ENCODE results near the gene TGDS. TPM values are rescaled to one million over a fixed set of nuclear protein-coding genes. Genes with fewer than 3 reads are reported as not detected.
"Not testable (repeated sequence)": the region's sequence is repeated elsewhere in the genome, so short reads cannot be mapped to it uniquely, and the experiment has no call there.

The TGDS gene
- total RNA-seq, 2 experiments from 2014 or later, result 18.3 to 19.7 TPM

GRCh38 chr13:94546061-94546839, 49.7 kb downstream of the TGDS start:
- ChIA-PET POLR2A (interaction anchor here (0.7 kb wide), 1 partner anchor 50 kb away, joined by 3 read pairs; the partner anchor contains the start of gene TGDS), CTCF (interaction anchor here (1.0 kb wide), 1 partner anchor 73 kb away, joined by 3 read pairs; no protein-coding TSS in a partner anchor)
- H3K9me3 Mint-ChIP-seq, result no peaks in the 10 kb centered on the region
- no peak overlapping the region for H3K27ac Mint-ChIP-seq
- peaks cover 6% of the 10 kb centered on the region for H3K27me3 Mint-ChIP-seq
- no peak for DNase-seq
- no peak overlapping the region for H3K4me3 Mint-ChIP-seq
- H3K36me3 Mint-ChIP-seq (ENCODE audit: low read depth), result peaks cover 6% of the 10 kb centered on the region
- H3K4me1 Mint-ChIP-seq, result peaks cover 28% of the 10 kb centered on the region

DNA sequence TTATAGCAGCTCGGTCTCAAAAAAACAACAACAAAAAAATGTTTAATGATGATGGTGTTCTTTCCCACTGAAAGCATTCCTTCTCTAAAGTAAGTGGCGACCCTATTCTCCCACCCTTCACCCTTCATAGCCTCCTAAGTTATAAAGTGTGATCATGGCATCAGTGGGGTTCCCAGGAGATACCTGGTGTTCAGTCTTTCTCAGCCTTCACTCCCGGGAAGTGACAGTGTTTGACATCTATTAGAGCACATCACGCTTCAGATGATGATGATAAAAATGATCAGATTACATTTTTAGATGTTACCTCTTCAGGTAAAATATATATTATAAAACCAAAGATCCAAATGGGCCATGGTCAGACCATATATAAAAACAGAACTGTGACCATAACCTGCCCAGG, 51.0 kb downstream of the TGDS start:
- H3K27me3 Mint-ChIP-seq, result peaks cover 6% of the 10 kb centered on the region
- POLR2A ChIA-PET, result no interaction called here
- no peak overlapping the region for H3K4me3 Mint-ChIP-seq
- DNase-seq, result no peak
- CTCF ChIA-PET, result interaction anchor here (1.1 to 1.6 kb wide), 2 partner anchors 9 to 73 kb away, joined by 3 read pairs; no protein-coding TSS in a partner anchor
- H3K9me3 Mint-ChIP-seq, result no peaks in the 10 kb centered on the region
- H3K36me3 Mint-ChIP-seq (ENCODE audit: low read depth), result peaks cover 6% of the 10 kb centered on the region
- peaks cover 26% of the 10 kb centered on the region for H3K4me1 Mint-ChIP-seq
- no peak overlapping the region for H3K27ac Mint-ChIP-seq

- Mint-ChIP-seq H3K27ac (no peak overlapping the region), H3K27me3 (peaks cover 11% of the 10 kb centered on the region), H3K9me3 (no peaks in the 10 kb centered on the region), H3K36me3 (ENCODE audit: low read depth) (no peaks in the 10 kb centered on the region), H3K4me3 (no peak overlapping the region), H3K4me1 (peaks cover 14% of the 10 kb centered on the region)
- ChIA-PET CTCF (interaction anchor here (1.3 to 1.4 kb wide), 2 partner anchors 76 to 107 kb away, joined by 3 read pairs; no protein-coding TSS in a partner anchor), POLR2A (no interaction called here)
- DNase-seq, result no peak
Measured at GRCh38 chr13:94542917-94543316, 53.0 kb downstream of the TGDS start.

- Mint-ChIP-seq H3K27me3 (peaks cover 17% of the 10 kb centered on the region), H3K27ac (no peak overlapping the region), H3K36me3 (ENCODE audit: low read depth) (no peaks in the 10 kb centered on the region), H3K4me3 (no peak overlapping the region), H3K9me3 (no peaks in the 10 kb centered on the region), H3K4me1 (peaks cover 9% of the 10 kb centered on the region)
- CTCF ChIA-PET, result no interaction called here
- POLR2A ChIA-PET, result interaction anchor here (0.9 kb wide), 1 partner anchor 11 kb away, joined by 3 read pairs; no protein-coding TSS in a partner anchor
- DNase-seq, result no peak
Measured at GRCh38 chr13:94537740-94538630, 58.0 kb downstream of the TGDS start.

DNA sequence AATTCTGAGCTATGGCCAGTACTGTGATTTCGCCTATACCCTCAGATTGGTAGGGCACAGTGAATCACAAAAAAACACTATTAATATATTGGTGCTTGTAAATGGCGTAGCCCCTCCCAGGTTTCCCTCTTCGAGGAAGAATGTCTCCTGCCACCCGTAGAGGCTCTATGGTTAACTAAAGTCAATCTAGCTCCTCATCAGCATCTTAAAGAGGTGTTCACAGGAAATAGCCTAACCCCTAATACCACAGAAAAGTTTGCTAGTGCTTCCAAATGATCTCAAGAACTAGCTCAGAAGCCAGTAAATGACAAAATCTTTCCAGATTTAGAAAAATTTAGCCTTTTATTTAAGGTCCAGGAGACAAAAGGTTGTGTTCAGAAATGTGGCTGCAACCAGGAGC, 60.2 kb downstream of the TGDS start:
- ChIA-PET POLR2A (interaction anchor here (1.4 kb wide), 1 partner anchor 13 kb away, joined by 5 read pairs; no protein-coding TSS in a partner anchor), CTCF (interaction anchor here (1.0 kb wide), 2 partner anchors 9 to 14 kb away, joined by 3 read pairs; no protein-coding TSS in a partner anchor)
- H3K27ac Mint-ChIP-seq, result no peak overlapping the region
- peaks cover 19% of the 10 kb centered on the region for H3K27me3 Mint-ChIP-seq
- H3K4me3 Mint-ChIP-seq, result no peak overlapping the region
- no peaks in the 10 kb centered on the region for H3K36me3 Mint-ChIP-seq (ENCODE audit: low read depth)
- peaks cover 3% of the 10 kb centered on the region for H3K9me3 Mint-ChIP-seq
- DNase-seq, result no peak
- H3K4me1 Mint-ChIP-seq, result peaks cover 8% of the 10 kb centered on the region

DNA sequence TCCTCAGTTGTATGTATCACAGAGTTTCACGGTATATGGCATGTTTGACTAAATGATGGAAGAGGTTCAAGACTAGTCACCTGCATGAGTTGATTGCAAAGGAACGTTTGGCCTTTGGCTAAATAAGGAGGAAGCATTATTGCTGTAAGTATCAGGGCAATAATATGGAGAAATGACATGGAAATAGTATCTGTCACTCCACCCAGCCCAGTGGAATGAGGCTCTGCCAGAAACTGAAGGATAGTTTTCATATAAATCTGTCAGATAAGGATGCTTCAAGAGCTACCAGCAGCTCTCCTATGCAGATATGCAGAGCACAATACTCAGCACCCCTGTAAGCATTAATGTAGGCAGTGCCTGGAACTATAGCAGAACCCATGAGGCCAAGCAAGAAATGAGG, 60.7 kb downstream of the TGDS start:
- H3K27me3 Mint-ChIP-seq, result peaks cover 18% of the 10 kb centered on the region
- ChIA-PET POLR2A (interaction anchor here (1.4 kb wide), 1 partner anchor 13 kb away, joined by 5 read pairs; no protein-coding TSS in a partner anchor), CTCF (interaction anchor here (1.0 kb wide), 2 partner anchors 9 to 14 kb away, joined by 3 read pairs; no protein-coding TSS in a partner anchor)
- H3K36me3 Mint-ChIP-seq (ENCODE audit: low read depth), result no peaks in the 10 kb centered on the region
- H3K27ac Mint-ChIP-seq, result no peak overlapping the region
- H3K4me3 Mint-ChIP-seq, result no peak overlapping the region
- peaks cover 3% of the 10 kb centered on the region for H3K9me3 Mint-ChIP-seq
- no peak for DNase-seq
- peaks cover 8% of the 10 kb centered on the region for H3K4me1 Mint-ChIP-seq

- peaks cover 3% of the 10 kb centered on the region for H3K9me3 Mint-ChIP-seq
- CTCF ChIA-PET, result no interaction called here
- no peak overlapping the region for H3K27ac Mint-ChIP-seq
- H3K27me3 Mint-ChIP-seq, result peaks cover 21% of the 10 kb centered on the region
- POLR2A ChIA-PET, result no interaction called here
- no peaks in the 10 kb centered on the region for H3K36me3 Mint-ChIP-seq (ENCODE audit: low read depth)
- H3K4me3 Mint-ChIP-seq, result no peak overlapping the region
- no peak for DNase-seq
- H3K4me1 Mint-ChIP-seq, result peaks cover 8% of the 10 kb centered on the region
Measured at GRCh38 chr13:94534166-94534565, 61.8 kb downstream of the TGDS start.

- H3K27me3 Mint-ChIP-seq; H3K9me3 Mint-ChIP-seq; POLR2A ChIA-PET; H3K27ac Mint-ChIP-seq; H3K36me3 Mint-ChIP-seq (ENCODE audit: low read depth); H3K4me3 Mint-ChIP-seq; H3K4me1 Mint-ChIP-seq; DNase-seq; CTCF ChIA-PET: not testable (repeated sequence)
Measured at GRCh38 chr13:94532278-94532677, 63.7 kb downstream of the TGDS start.

GRCh38 chr13:94526956-94527355, 69.0 kb downstream of the TGDS start:
- DNase-seq; H3K27ac Mint-ChIP-seq; H3K36me3 Mint-ChIP-seq (ENCODE audit: low read depth); H3K27me3 Mint-ChIP-seq; H3K9me3 Mint-ChIP-seq; POLR2A ChIA-PET; CTCF ChIA-PET; H3K4me3 Mint-ChIP-seq; H3K4me1 Mint-ChIP-seq: not testable (repeated sequence)

- H3K4me1 Mint-ChIP-seq, result no peaks in the 10 kb centered on the region
Measured at GRCh38 chr13:94525781-94526180, 70.2 kb downstream of the TGDS start.

GRCh38 chr13:94524407-94524806, 71.5 kb downstream of the TGDS start:
- no peaks in the 10 kb centered on the region for H3K36me3 Mint-ChIP-seq (ENCODE audit: low read depth)
- no peak overlapping the region for H3K4me3 Mint-ChIP-seq

More at GRCh38 chr13:94525781-94526180, 70.2 kb downstream of the TGDS start:
- Mint-ChIP-seq H3K27me3 (peaks cover 7% of the 10 kb centered on the region), H3K36me3 (ENCODE audit: low read depth) (no peaks in the 10 kb centered on the region), H3K4me3 (no peak overlapping the region), H3K9me3 (no peaks in the 10 kb centered on the region), H3K27ac (no peak overlapping the region)
- CTCF ChIA-PET, result no interaction called here
- DNase-seq, result no peak
- POLR2A ChIA-PET, result no interaction called here

More at GRCh38 chr13:94524407-94524806, 71.5 kb downstream of the TGDS start:
- Mint-ChIP-seq H3K27me3 (peaks cover 3% of the 10 kb centered on the region), H3K27ac (no peak overlapping the region), H3K9me3 (no peaks in the 10 kb centered on the region), H3K4me1 (no peaks in the 10 kb centered on the region)
- no peak for DNase-seq
- CTCF ChIA-PET, result no interaction called here
- POLR2A ChIA-PET, result no interaction called here
